GM12878 (cell line): ENCODE data around the gene SHOC2. TPM values are rescaled to one million over a fixed set of nuclear protein-coding genes. Genes with fewer than 3 reads are reported as not detected.

Experiments
- FOXM1 ChIP-seq: IDR thresholded peaks from 2 replicates; pipeline ENCODE4 v1.6.1; 2012; ENCODE audit warnings: low read depth, mild to moderate bottlenecking, inconsistent platforms, low read length, moderate library complexity
- LARP7 ChIP-seq: fragments of 450-650 bp; IDR thresholded peaks from 2 replicates; pipeline ENCODE4 v1.6.1; 2017; ENCODE audit warnings: mild to moderate bottlenecking
- NFXL1 ChIP-seq: fragments of 450-650 bp; IDR thresholded peaks from 2 replicates; pipeline ENCODE4 v1.6.1; 2017; ENCODE audit warnings: antibody characterized with exemption, mild to moderate bottlenecking, borderline replicate concordance
- NR2C1 ChIP-seq: fragments of 450-650 bp; IDR thresholded peaks from 2 replicates; pipeline ENCODE4 v1.6.1; 2017; ENCODE audit warnings: antibody characterized with exemption, mild to moderate bottlenecking, moderate library complexity
- PAX5 ChIP-seq: IDR thresholded peaks from 2 replicates; pipeline ENCODE4 v1.6.1; 2011; ENCODE audit warnings: low read depth, low read length, borderline replicate concordance
- PAX8 ChIP-seq: fragments of 450-650 bp; IDR thresholded peaks from 2 replicates; pipeline ENCODE4 v1.6.1; 2017; ENCODE audit warnings: mild to moderate bottlenecking, moderate library complexity
- POLR2AphosphoS2 ChIP-seq: IDR thresholded peaks from 2 replicates; pipeline ENCODE4 v1.6.1; 2011; ENCODE audit warnings: low read depth, mild to moderate bottlenecking, low read length, improper control_type of control experiment, moderate library complexity
- RB1 ChIP-seq: fragments of 450-650 bp; formaldehyde crosslinking; IDR thresholded peaks from 2 replicates; pipeline ENCODE4 v1.6.1; 2017; ENCODE audit warnings: mild to moderate bottlenecking, borderline replicate concordance
- SMAD5 ChIP-seq: IDR thresholded peaks from 2 replicates; pipeline ENCODE4 v1.6.1; 2016; ENCODE audit warnings: antibody characterized with exemption, low read depth
- TAF1 ChIP-seq: IDR thresholded peaks from 2 replicates; pipeline ENCODE4 v1.6.1; 2011; ENCODE audit warnings: mild to moderate bottlenecking, low read depth, low read length, borderline replicate concordance
- TCF12 ChIP-seq: IDR thresholded peaks from 2 replicates; pipeline ENCODE4 v1.6.1; 2011; ENCODE audit warnings: low read depth, mild to moderate bottlenecking, low read length
- ZNF217 ChIP-seq: fragments of 450-650 bp; IDR thresholded peaks from 2 replicates; pipeline ENCODE4 v1.6.1; 2017; ENCODE audit warnings: antibody characterized with exemption, mild to moderate bottlenecking
- ZNF622 ChIP-seq: fragments of 450-650 bp; IDR thresholded peaks from 2 replicates; pipeline ENCODE4 v1.6.1; 2017; ENCODE audit warnings: mild to moderate bottlenecking, inconsistent platforms
- polyA plus RNA-seq, 11 experiments: library from polyadenylated mRNA; depleted of rRNA in 4 of 11; unstranded in 6 of 11; stranded (reverse) in 5 of 11; fragments of >200 nt; fragmentation: Nextera tagmentation in 4 of 11; fragmentation: Illumina TruSeq in 1 of 11; extraction: Ambion mirVana in 4 of 11; extraction: Trizol in 1 of 11; gene quantifications; 1 replicate in 1 of 11; 2 replicates in 10 of 11; pipeline versions ENCODE4 v1.2.1 to v1.2.3, GENCODE V29; 2011 to 2016; ENCODE audit warnings: inconsistent platforms in 2 of 11, missing spikeins in 2 of 11, low read depth in 1 of 11
- total RNA-seq, 4 experiments: library from RNA; depleted of rRNA in 3 of 4; stranded (reverse); fragments of >200 nt in 3 of 4; fragmentation: Illumina TruSeq in 1 of 4; extraction: Trizol in 1 of 4; gene quantifications; 2 replicates each; pipeline versions ENCODE4 v1.2.1 to v1.2.3, GENCODE V29; 2013 to 2021
- TF ChIP-seq, protein P1 (sequence below): fragments of 450-650 bp; IDR thresholded peaks from 2 replicates; pipeline ENCODE4 v1.6.1; 2017; ENCODE audit warnings: mild to moderate bottlenecking, moderate library complexity
- TF ChIP-seq, protein P2 (sequence below): fragments of 450-650 bp; IDR thresholded peaks from 2 replicates; pipeline ENCODE4 v1.6.1; 2018; ENCODE audit warnings: borderline replicate concordance, mild to moderate bottlenecking; ENCODE audit not compliant: partially characterized antibody
- TF ChIP-seq, protein P3 (sequence below): IDR thresholded peaks from 2 replicates; pipeline ENCODE4 v1.6.1; 2011; ENCODE audit warnings: borderline replicate concordance, low read depth, mild to moderate bottlenecking, moderate library complexity, mixed read lengths, low read length; ENCODE audit not compliant: insufficient read depth; ENCODE audit errors: extremely low read length
- TF ChIP-seq, protein P4 (sequence below): IDR thresholded peaks from 2 replicates; pipeline ENCODE4 v1.6.1; 2012; ENCODE audit warnings: low read length, inconsistent platforms
- TF ChIP-seq, protein P5 (sequence below): IDR thresholded peaks from 2 replicates; pipeline ENCODE4 v1.6.1; 2012; ENCODE audit warnings: low read depth, low read length, improper control_type of control experiment

The SHOC2 gene
- total and polyA plus RNA-seq, 10 of the 15 experiments (the other 5 are each of a cell fraction or from before 2014, with no cell fraction given), result 24.8 to 65.3 (median 42.6) TPM

DNA sequence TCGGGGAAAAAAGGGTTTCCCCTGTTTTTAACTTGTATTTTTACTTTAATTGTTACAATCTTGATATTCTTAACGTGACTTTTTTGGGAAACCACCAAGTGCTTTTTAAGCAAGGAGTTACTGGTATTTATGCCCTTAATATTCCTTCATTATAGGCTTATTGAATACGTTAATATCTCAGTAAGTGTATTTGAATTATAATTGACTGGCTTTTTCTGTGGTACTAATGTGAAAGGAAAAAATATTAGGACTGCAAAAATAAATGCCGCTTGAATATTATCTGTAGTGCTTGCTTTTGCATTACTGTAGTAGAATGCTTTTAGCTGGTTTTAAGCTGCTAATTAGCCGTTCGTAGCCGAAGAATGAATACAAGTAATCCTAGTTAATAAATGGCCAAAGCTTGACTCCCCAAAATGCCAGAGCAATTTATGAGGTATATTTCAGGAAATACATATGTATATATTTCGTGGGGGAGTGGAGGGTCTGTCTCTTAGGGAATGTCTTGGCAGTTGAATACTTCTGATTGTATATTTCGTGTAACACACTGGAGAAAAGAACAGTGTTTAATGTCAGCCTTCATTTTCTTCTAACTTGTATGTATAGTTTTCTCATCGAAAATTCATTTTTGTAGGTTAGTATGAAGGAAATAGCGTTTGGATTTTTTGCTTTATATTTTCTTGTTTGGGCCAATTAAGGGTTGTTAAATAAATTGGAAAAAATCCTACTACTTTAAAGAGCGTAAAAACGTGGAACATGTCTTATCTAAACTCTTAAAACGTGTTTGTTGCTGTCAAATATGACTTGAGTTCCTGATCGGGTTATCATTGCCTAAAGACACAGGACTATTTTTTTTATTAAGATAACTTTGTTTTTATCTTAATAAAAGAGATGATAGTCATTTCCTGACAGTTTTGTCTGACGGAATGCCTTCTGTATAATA is 46.1 kb upstream of the SHOC2 start (continued):
- TF ChIP-seq, protein P1, sequence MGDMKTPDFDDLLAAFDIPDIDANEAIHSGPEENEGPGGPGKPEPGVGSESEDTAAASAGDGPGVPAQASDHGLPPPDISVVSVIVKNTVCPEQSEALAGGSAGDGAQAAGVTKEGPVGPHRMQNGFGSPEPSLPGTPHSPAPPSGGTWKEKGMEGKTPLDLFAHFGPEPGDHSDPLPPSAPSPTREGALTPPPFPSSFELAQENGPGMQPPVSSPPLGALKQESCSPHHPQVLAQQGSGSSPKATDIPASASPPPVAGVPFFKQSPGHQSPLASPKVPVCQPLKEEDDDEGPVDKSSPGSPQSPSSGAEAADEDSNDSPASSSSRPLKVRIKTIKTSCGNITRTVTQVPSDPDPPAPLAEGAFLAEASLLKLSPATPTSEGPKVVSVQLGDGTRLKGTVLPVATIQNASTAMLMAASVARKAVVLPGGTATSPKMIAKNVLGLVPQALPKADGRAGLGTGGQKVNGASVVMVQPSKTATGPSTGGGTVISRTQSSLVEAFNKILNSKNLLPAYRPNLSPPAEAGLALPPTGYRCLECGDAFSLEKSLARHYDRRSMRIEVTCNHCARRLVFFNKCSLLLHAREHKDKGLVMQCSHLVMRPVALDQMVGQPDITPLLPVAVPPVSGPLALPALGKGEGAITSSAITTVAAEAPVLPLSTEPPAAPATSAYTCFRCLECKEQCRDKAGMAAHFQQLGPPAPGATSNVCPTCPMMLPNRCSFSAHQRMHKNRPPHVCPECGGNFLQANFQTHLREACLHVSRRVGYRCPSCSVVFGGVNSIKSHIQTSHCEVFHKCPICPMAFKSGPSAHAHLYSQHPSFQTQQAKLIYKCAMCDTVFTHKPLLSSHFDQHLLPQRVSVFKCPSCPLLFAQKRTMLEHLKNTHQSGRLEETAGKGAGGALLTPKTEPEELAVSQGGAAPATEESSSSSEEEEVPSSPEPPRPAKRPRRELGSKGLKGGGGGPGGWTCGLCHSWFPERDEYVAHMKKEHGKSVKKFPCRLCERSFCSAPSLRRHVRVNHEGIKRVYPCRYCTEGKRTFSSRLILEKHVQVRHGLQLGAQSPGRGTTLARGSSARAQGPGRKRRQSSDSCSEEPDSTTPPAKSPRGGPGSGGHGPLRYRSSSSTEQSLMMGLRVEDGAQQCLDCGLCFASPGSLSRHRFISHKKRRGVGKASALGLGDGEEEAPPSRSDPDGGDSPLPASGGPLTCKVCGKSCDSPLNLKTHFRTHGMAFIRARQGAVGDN, result no peak
- TF ChIP-seq LARP7 (no peak), RB1 (no peak), PAX5 (no peak), PAX8 (no peak), TAF1 (no peak), ZNF622 (no peak), TCF12 (no peak), FOXM1 (0 out of 2 replicates have a peak, but pooled peaks have one; percentile 9), SMAD5 (peak; percentile 12; the same call in 1 of the 2 replicates), POLR2AphosphoS2 (no peak), ZNF217 (no peak), NFXL1 (no peak), NR2C1 (no peak)
- TF ChIP-seq, protein P2, sequence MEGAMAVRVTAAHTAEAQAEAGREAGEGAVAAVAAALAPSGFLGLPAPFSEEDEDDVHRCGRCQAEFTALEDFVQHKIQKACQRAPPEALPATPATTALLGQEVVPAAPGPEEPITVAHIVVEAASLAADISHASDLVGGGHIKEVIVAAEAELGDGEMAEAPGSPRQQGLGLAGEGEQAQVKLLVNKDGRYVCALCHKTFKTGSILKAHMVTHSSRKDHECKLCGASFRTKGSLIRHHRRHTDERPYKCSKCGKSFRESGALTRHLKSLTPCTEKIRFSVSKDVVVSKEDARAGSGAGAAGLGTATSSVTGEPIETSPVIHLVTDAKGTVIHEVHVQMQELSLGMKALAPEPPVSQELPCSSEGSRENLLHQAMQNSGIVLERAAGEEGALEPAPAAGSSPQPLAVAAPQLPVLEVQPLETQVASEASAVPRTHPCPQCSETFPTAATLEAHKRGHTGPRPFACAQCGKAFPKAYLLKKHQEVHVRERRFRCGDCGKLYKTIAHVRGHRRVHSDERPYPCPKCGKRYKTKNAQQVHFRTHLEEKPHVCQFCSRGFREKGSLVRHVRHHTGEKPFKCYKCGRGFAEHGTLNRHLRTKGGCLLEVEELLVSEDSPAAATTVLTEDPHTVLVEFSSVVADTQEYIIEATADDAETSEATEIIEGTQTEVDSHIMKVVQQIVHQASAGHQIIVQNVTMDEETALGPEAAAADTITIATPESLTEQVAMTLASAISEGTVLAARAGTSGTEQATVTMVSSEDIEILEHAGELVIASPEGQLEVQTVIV, result no peak
- TF ChIP-seq, protein P3, sequence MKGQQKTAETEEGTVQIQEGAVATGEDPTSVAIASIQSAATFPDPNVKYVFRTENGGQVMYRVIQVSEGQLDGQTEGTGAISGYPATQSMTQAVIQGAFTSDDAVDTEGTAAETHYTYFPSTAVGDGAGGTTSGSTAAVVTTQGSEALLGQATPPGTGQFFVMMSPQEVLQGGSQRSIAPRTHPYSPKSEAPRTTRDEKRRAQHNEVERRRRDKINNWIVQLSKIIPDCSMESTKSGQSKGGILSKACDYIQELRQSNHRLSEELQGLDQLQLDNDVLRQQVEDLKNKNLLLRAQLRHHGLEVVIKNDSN, result no peak
- TF ChIP-seq, protein P4, sequence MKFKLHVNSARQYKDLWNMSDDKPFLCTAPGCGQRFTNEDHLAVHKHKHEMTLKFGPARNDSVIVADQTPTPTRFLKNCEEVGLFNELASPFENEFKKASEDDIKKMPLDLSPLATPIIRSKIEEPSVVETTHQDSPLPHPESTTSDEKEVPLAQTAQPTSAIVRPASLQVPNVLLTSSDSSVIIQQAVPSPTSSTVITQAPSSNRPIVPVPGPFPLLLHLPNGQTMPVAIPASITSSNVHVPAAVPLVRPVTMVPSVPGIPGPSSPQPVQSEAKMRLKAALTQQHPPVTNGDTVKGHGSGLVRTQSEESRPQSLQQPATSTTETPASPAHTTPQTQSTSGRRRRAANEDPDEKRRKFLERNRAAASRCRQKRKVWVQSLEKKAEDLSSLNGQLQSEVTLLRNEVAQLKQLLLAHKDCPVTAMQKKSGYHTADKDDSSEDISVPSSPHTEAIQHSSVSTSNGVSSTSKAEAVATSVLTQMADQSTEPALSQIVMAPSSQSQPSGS, result peak; percentile 6; the same call in 1 of the 2 replicates
- TF ChIP-seq, protein P5, sequence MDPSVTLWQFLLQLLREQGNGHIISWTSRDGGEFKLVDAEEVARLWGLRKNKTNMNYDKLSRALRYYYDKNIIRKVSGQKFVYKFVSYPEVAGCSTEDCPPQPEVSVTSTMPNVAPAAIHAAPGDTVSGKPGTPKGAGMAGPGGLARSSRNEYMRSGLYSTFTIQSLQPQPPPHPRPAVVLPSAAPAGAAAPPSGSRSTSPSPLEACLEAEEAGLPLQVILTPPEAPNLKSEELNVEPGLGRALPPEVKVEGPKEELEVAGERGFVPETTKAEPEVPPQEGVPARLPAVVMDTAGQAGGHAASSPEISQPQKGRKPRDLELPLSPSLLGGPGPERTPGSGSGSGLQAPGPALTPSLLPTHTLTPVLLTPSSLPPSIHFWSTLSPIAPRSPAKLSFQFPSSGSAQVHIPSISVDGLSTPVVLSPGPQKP, result no peak
